Right lobe of liver (tissue), 6 donors: Measurements from ENCODE around the gene AQP12A. TPM values are rescaled to one million over a fixed set of nuclear protein-coding genes. Genes with fewer than 3 reads are reported as not detected.

Experiments
- ATAC-seq, 4 donors: fragments of 200-7000 bp; cut with Tn5 transposase; one replicate each; pipeline ENCODE4 v1.9.1; 2020; ENCODE audit warnings: mild to moderate bottlenecking in 4 of 4, moderate library complexity in 4 of 4
- DNase-seq, 3 donors: peaks; one replicate each; pipeline ENCODE4 v3.0.0-alpha.2; 2020
- H3K27ac ChIP-seq, 3 donors: fragments of 200-600 bp; one replicate each; pipeline ENCODE4 v1.8.0; 2022
- H3K27me3 ChIP-seq, 2 donors: fragments of 200-600 bp; one replicate each; pipeline ENCODE4 v1.8.0; 2022
- H3K36me3 ChIP-seq, 4 donors: fragments of 200-600 bp; sonication (generic) in 1 of 4; one replicate each; pipeline versions ENCODE4 v1.5.1 to v1.8.0; 2017 to 2022; ENCODE audit warnings: control low read depth in 1 of 4
- H3K4me1 ChIP-seq, 4 donors: fragments of 200-600 bp; sonication (generic) in 1 of 4; one replicate each; pipeline versions ENCODE4 v1.5.1 to v1.8.0; 2017 to 2022; ENCODE audit warnings: control low read depth in 1 of 4
- H3K4me3 ChIP-seq, 3 donors: fragments of 200-600 bp; one replicate each; pipeline ENCODE4 v1.8.0; 2022
- H3K9me3 ChIP-seq, 4 donors: fragments of 200-600 bp; sonication (generic) in 1 of 4; one replicate each; pipeline versions ENCODE4 v1.5.1 to v1.8.0; 2017 to 2022; ENCODE audit warnings: control low read depth in 1 of 4
- POLR2A ChIP-seq: fragments of 450-650 bp; IDR thresholded peaks from one replicate; pipeline ENCODE4 v1.6.1; 2017; ENCODE audit warnings: antibody characterized with exemption, mild to moderate bottlenecking
- WGBS: methylation state at CpG from one replicate; pipeline ENCODE4 v1.1.6; 2018; ENCODE audit warnings: low coverage, low lambda C conversion rate; ENCODE audit not compliant: insufficient coverage; ENCODE audit errors: missing lambda C conversion rate; 5-methylcytosine and 5-hydroxymethylcytosine counted together
- intact Hi-C, 2 donors: fragments of 100-400 bp; cut with DNase I; formaldehyde crosslinking; loops; one replicate each; pipeline versions ENCODE4 v1.11.2 to v1.14.1; 2022
- total RNA-seq, 6 experiments: library from RNA; depleted of rRNA in 2 of 6; stranded (reverse); fragments of >200 nt in 2 of 6; fragmentation: NEBNext Ultra II Directional in 3 of 6; extraction: Animal tissue kit (Norgen Biotek cat#: 25700) in 3 of 6; gene quantifications; one replicate each; pipeline versions ENCODE4 v1.1.0 to v1.2.4, GENCODE V29; 2016 to 2023
- TF ChIP-seq, protein P1 (sequence below), 4 donors: fragments of 200-600 bp in 3 of 4; fragments of 450-650 bp in 1 of 4; IDR thresholded peaks; one replicate each; pipeline versions ENCODE4 v1.5.1 to v1.8.0; 2016 to 2022; ENCODE audit warnings: antibody characterized with exemption in 4 of 4, mild to moderate bottlenecking in 2 of 4
- donor health status: DM: no; HTN: yes; CAD: no.
- donor health status: DM: no; HTN: no; CAD: no.
- donor health status: DM: no; HTN: no; CAD: no.
- donor health status: DM: no; HTN: yes; CAD: no.
- donor health status: DM: no; HTN: yes; CAD: no.

Gene AQP12A
- total RNA-seq, 6 experiments from 2014 or later: not detected

GRCh38 chr2:240686460-240686859, 5.2 kb upstream of the AQP12A start:
- DNase-seq (no peak), ATAC-seq (no peak)
- Histone ChIP-seq H3K9me3 (no peaks in the 10 kb centered on the region), H3K4me3 (no peak overlapping the region), H3K4me1 (no peaks in the 10 kb centered on the region), H3K27ac (no peak overlapping the region), H3K36me3 (no peaks in the 10 kb centered on the region), H3K27me3 (no peaks in the 10 kb centered on the region)
- 16% methylated on average over 5 of the region's 6 CpGs for WGBS
- intact Hi-C loops: no loop called here
- TF ChIP-seq, protein P1, sequence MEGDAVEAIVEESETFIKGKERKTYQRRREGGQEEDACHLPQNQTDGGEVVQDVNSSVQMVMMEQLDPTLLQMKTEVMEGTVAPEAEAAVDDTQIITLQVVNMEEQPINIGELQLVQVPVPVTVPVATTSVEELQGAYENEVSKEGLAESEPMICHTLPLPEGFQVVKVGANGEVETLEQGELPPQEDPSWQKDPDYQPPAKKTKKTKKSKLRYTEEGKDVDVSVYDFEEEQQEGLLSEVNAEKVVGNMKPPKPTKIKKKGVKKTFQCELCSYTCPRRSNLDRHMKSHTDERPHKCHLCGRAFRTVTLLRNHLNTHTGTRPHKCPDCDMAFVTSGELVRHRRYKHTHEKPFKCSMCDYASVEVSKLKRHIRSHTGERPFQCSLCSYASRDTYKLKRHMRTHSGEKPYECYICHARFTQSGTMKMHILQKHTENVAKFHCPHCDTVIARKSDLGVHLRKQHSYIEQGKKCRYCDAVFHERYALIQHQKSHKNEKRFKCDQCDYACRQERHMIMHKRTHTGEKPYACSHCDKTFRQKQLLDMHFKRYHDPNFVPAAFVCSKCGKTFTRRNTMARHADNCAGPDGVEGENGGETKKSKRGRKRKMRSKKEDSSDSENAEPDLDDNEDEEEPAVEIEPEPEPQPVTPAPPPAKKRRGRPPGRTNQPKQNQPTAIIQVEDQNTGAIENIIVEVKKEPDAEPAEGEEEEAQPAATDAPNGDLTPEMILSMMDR (IDR thresholded peaks at IDR 0.05): no peak
- TF ChIP-seq POLR2A: no peak

DNA sequence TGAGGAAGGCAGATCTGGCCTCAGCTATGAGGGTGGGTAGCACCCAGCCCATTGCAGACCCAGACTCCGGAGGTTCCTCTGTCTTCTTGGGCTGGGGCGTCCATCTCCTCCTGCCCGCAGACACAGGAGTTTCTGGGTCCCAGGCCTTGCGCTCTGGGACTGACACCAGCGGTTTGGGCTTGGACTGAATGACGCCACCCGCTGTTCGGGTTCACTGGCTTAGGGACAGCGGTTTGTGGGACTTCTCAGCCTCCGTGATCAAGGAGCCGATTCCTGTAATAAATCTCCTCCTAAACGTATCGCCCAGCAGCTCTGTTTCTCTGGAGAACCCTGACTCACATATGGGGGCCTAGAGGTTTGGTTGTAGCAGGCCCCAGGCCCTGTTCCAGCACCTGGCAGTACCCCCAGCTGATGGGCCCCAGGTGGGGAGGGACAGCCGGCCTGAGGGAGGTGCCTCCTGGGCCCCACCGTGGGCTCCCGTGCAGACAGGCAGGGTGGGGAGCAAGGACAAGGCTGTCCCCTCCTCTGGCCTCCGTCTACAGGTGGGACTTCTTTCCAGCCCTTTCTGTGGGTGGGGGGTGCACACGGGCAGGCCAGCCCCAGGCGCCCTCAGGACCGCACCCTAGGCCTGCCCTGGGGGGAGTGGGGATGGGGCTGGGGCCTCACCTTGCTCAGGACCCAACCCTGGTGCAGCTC, 4.5 kb upstream of the AQP12A start:
- H3K4me3 ChIP-seq: no peak overlapping the region

GRCh38 chr2:240687741-240688552, 3.7 kb upstream of the AQP12A start:
- Histone ChIP-seq H3K4me1 (no peaks in the 10 kb centered on the region), H3K27ac (no peak overlapping the region), H3K9me3 (no peaks in the 10 kb centered on the region), H3K27me3 (no peaks in the 10 kb centered on the region), H3K4me3 (no peak overlapping the region), H3K36me3 (no peaks in the 10 kb centered on the region)
- DNase-seq (peak in 1 of 3 donors; percentile 49), ATAC-seq (no peak)
- TF ChIP-seq, protein P1 (IDR thresholded peaks at IDR 0.05): no peak
- TF ChIP-seq POLR2A: no peak
- intact Hi-C loops: no loop called here
- WGBS: 100% methylated on average over 2 of the region's 14 CpGs

More for the DNA sequence above, 4.5 kb upstream of the AQP12A start:
- no peaks in the 10 kb centered on the region for H3K9me3 ChIP-seq
- DNase-seq (peak in 1 of 3 donors; percentile 40), ATAC-seq (no peak)
- no peaks in the 10 kb centered on the region for H3K4me1 ChIP-seq
- WGBS: 89% methylated on average over 5 of the region's 20 CpGs
- H3K27ac ChIP-seq: no peak overlapping the region
- intact Hi-C loops: no loop called here
- H3K27me3 ChIP-seq: no peaks in the 10 kb centered on the region
- H3K36me3 ChIP-seq: no peaks in the 10 kb centered on the region
- TF ChIP-seq POLR2A: no peak
- TF ChIP-seq, protein P1 (IDR thresholded peaks at IDR 0.05): no peak

DNA sequence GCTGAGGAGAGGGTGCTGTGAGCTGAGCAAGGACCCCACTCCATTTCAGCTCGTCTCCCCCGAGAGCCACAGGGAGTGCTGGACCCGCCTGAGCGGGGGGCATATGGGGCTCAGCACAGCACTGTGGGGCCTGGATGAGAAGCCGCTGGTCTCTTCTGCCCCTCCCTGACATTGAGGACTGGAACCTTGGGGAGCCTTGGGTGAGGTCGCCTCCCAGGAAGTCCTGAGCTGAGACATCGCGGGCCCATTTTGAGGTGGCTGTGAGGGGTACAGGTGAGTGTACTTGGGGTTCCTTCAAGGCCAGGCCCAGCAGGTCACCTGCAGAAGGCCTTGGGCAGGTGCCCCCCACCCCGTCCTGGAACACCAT, 3.1 kb upstream of the AQP12A start:
- intact Hi-C loops: no loop called here
- no peak for ATAC-seq
- Histone ChIP-seq H3K4me3 (no peak overlapping the region), H3K36me3 (no peaks in the 10 kb centered on the region), H3K27ac (no peak overlapping the region), H3K27me3 (no peaks in the 10 kb centered on the region), H3K9me3 (no peaks in the 10 kb centered on the region), H3K4me1 (no peaks in the 10 kb centered on the region)
- WGBS: 84% methylated on average over 5 of the region's 9 CpGs
- peak in 1 of 3 donors; percentile 39 for DNase-seq
- TF ChIP-seq, protein P1 (IDR thresholded peaks at IDR 0.05): no peak
- no peak for TF ChIP-seq POLR2A
